Heart left ventricle (tissue), 13 donors: ENCODE results near the gene IQUB.

Experiments used
- POLR2A ChIP-seq, 2 donors: fragments of 450-650 bp; IDR thresholded peaks; one replicate each; pipeline ENCODE4 v1.6.1; 2017; ENCODE audit warnings: antibody characterized with exemption in 2 of 2, mild to moderate bottlenecking in 2 of 2, moderate library complexity in 2 of 2
- TF ChIP-seq, protein P1 (sequence below), 12 donors: fragments of 200-600 bp; sonication (generic) in 4 of 12; IDR thresholded peaks; one replicate each; pipeline versions ENCODE4 v1.5.0 to v1.8.0; 2018 to 2022; ENCODE audit warnings: antibody characterized with exemption in 12 of 12, mild to moderate bottlenecking in 5 of 12
- donor health status: ischemic (EF 13 %, LVEDD 7.1; RV severe dilation, severe dysfunction).
- donor health status: DM: no; HTN: yes; CAD: no.
- donor health status: DM: no; HTN: no; CAD: no.
- donor health status: ischemic (EF 25% LVEDD 6.9; RV normal size, moderate dysfunction).
- donor health status: ischemic (EF 25% LVEDD 5.7; RV mildly dilated, moderate dysfunction).
- donor health status: ischemic (EF 35%, LVEDD 5.7; RV mildly dilated, moderate dysfunction).
- donor health status: nonischemic (EF 11% LVEDD 7.7; RV severe dilation, severe dysfunction).
- donor health status: DM: yes; HTN: yes; CAD: no.
- donor health status: PGD.
- donor health status: ischemic (EF 29% LVEDD 5.4; RV normal size, mild dysfunction).
- donor health status: nonischemic (EF 23%, LVEDD 6.1; RV moderate dilation, normal function).

GRCh38 chr7:123502201-123502600, 32.2 kb downstream of the IQUB start:
- TF ChIP-seq, protein P1, sequence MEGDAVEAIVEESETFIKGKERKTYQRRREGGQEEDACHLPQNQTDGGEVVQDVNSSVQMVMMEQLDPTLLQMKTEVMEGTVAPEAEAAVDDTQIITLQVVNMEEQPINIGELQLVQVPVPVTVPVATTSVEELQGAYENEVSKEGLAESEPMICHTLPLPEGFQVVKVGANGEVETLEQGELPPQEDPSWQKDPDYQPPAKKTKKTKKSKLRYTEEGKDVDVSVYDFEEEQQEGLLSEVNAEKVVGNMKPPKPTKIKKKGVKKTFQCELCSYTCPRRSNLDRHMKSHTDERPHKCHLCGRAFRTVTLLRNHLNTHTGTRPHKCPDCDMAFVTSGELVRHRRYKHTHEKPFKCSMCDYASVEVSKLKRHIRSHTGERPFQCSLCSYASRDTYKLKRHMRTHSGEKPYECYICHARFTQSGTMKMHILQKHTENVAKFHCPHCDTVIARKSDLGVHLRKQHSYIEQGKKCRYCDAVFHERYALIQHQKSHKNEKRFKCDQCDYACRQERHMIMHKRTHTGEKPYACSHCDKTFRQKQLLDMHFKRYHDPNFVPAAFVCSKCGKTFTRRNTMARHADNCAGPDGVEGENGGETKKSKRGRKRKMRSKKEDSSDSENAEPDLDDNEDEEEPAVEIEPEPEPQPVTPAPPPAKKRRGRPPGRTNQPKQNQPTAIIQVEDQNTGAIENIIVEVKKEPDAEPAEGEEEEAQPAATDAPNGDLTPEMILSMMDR (IDR thresholded peaks at IDR 0.05): no peak
- no peak for TF ChIP-seq POLR2A (IDR thresholded peaks at IDR 0.05)
